HepG2 (cell line): ENCODE data around the gene KIF2B. TPM values are rescaled to one million over a fixed set of nuclear protein-coding genes. Genes with fewer than 3 reads are reported as not detected.

Source experiments
- ATAC-seq: fragments of 200-7000 bp; cut with Tn5 transposase; 3 replicates; pipeline ENCODE4 v1.9.1; 2020; ENCODE audit warnings: mild to moderate bottlenecking, moderate library complexity
- Bru-seq: library from RNA; stranded (reverse); fragments of 400-500 nt; gene quantifications from one replicate; lab custom pipeline; 2021; lab: Mats Ljungman, UMichigan
- BruChase-seq, 2 experiments: library from RNA; stranded (reverse); fragments of 400-500 nt; gene quantifications; one replicate each; lab custom pipeline; 2021; lab: Mats Ljungman, UMichigan
- BruUV-seq: library from RNA; stranded (reverse); fragments of 400-500 nt; replicated peaks from 2 replicates; lab custom pipeline; 2021; lab: Mats Ljungman, UMichigan
- CTCF ChIA-PET: fragments of 300-600 bp; formaldehyde crosslinking; extraction: SDS; loops from one replicate; lab custom pipeline; 2021; ENCODE audit warnings: low total read pairs, inconsistent platforms, low intra/inter-chr PET ratio; lab: Yijun Ruan, JAX
- POLR2A ChIA-PET: fragments of 350-600 bp; sonication (Branson Sonifier 250); formaldehyde crosslinking; loops from one replicate; lab custom pipeline; 2020; ENCODE audit warnings: antibody characterized with exemption, inconsistent platforms; lab: Yijun Ruan, JAX
- DNase-seq: peaks from one replicate; pipeline ENCODE4 v3.0.0-alpha.2; 2015; ENCODE audit warnings: low spot score
- FAIRE-seq: peaks from 3 replicates; lab custom pipeline; 2011; peaks lifted over from hg19 to GRCh38; lab: Jason Lieb, UNC
- H2AFZ ChIP-seq: one replicate; pipeline ENCODE4 v1.6.1; 2011; ENCODE audit warnings: low read length, inconsistent platforms
- H3K27ac ChIP-seq: fragments of 300-600 bp; 3 replicates; pipeline ENCODE4 v1.8.0; 2011; ENCODE audit warnings: mixed run types, mild to moderate bottlenecking, mixed read lengths, low read length, inconsistent platforms; ENCODE audit not compliant: insufficient read depth; ENCODE audit errors: extremely low read length
- H3K27me3 ChIP-seq, 2 experiments: fragments of 200-600 bp in 1 of 2; 2 replicates in 1 of 2; 3 replicates in 1 of 2; pipeline versions ENCODE4 v1.6.0 to v1.8.0; 2011; ENCODE audit warnings: low read length in 2 of 2, mild to moderate bottlenecking in 2 of 2, moderate library complexity in 2 of 2, inconsistent platforms in 1 of 2; ENCODE audit not compliant: insufficient read depth in 2 of 2, control insufficient read depth in 1 of 2
- H3K36me3 ChIP-seq, 2 experiments: fragments of 200-600 bp in 1 of 2; replicated peaks in 1 of 2; 2 replicates in 1 of 2; 3 replicates in 1 of 2; pipeline versions ENCODE4 v1.5.1 to v1.8.0; 2011; ENCODE audit warnings: low read length in 2 of 2, inconsistent platforms in 1 of 2; ENCODE audit not compliant: insufficient read depth in 2 of 2, control insufficient read depth in 1 of 2
- H3K4me1 ChIP-seq: 2 replicates; pipeline ENCODE4 v1.5.1; 2012; ENCODE audit warnings: low read length, inconsistent platforms; ENCODE audit not compliant: insufficient read depth
- H3K4me2 ChIP-seq: 2 replicates; pipeline ENCODE4 v1.6.0; 2011; ENCODE audit warnings: low read depth, low read length, inconsistent platforms
- H3K4me3 ChIP-seq, 3 experiments: fragments of 200-600 bp in 1 of 3; sonication (generic), shearing (Covaris generic) in 1 of 3; replicated peaks in 1 of 3; 2 replicates each; pipeline ENCODE4 v1.5.1; 2011 to 2016; ENCODE audit warnings: low read length in 3 of 3, inconsistent platforms in 2 of 3, low read depth in 2 of 3, mild to moderate bottlenecking in 2 of 3, control low read depth in 1 of 3, mixed read lengths in 1 of 3; ENCODE audit not compliant: insufficient read depth in 1 of 3
- H3K79me2 ChIP-seq: one replicate; pipeline ENCODE4 v1.6.1; 2011; ENCODE audit warnings: low read length, inconsistent platforms; ENCODE audit not compliant: insufficient read depth
- H3K9ac ChIP-seq: 2 replicates; pipeline ENCODE4 v1.6.0; 2011; ENCODE audit warnings: mild to moderate bottlenecking, low read depth, low read length, inconsistent platforms; ENCODE audit not compliant: insufficient read depth
- H3K9me3 ChIP-seq: 2 replicates; pipeline ENCODE4 v1.5.1; 2012; ENCODE audit warnings: mild to moderate bottlenecking, low read length
- H4K20me1 ChIP-seq: 2 replicates; pipeline ENCODE4 v1.6.0; 2011; ENCODE audit warnings: inconsistent platforms, mild to moderate bottlenecking, low read length, moderate library complexity; ENCODE audit not compliant: insufficient read depth
- HMGA1 ChIP-seq: sonication (generic); formaldehyde crosslinking; conservative IDR thresholded peaks from 2 replicates; pipeline ENCODE4 v1.4.0; 2020; ENCODE audit warnings: missing genetic modification reagents
- HNRNPH1 ChIP-seq: fragments of 200-400 bp; formaldehyde crosslinking; optimal IDR thresholded peaks from 2 replicates; pipeline ENCODE3; 2017; ENCODE audit warnings: mild to moderate bottlenecking, low read depth, low read length
- NFE2L2 ChIP-seq: fragments of 150-350 bp; IDR thresholded peaks from 2 replicates; pipeline ENCODE4 v1.6.1; 2014; ENCODE audit warnings: low read length
- ZNF782 ChIP-seq: sonication (generic); formaldehyde crosslinking; IDR thresholded peaks from 2 replicates; pipeline ENCODE4 v1.4.0; 2020; ENCODE audit warnings: missing genetic modification reagents, mild to moderate bottlenecking, borderline replicate concordance
- WGBS: methylation state at CpG from one replicate; pipeline ENCODE4 v1.1.6; 2017; ENCODE audit warnings: low lambda C conversion rate; 5-methylcytosine and 5-hydroxymethylcytosine counted together
- in situ Hi-C: cut with HindIII; loops from 2 replicates; pipeline ENCODE4 v1.10.0; 2017; ENCODE audit warnings: low pct_unique_long_range_greater_than_20kb; ENCODE audit not compliant: extremely low pct_ligation_motif_present
- intact Hi-C: fragments of 100-400 bp; cut with micrococcal nuclease; formaldehyde crosslinking; loops from one replicate; pipeline ENCODE4 v1.10.0; 2022; ENCODE audit not compliant: unreplicated experiment
- long read RNA-seq, 2 experiments: library from RNA in 1 of 2; library from polyadenylated mRNA in 1 of 2; stranded (forward) in 1 of 2; unstranded in 1 of 2; transcript quantifications; one replicate each; pipeline ENCODE4 v2.0.0, GENCODE V29; 2019 to 2022
- polyA minus RNA-seq, 3 experiments: library from RNA; depleted of rRNA, polyadenylated mRNA; stranded (reverse); fragments of >200 nt; gene quantifications; 2 replicates each; pipeline ENCODE4 v1.2.3, GENCODE V29; 2011; ENCODE audit warnings: low replicate concordance in 1 of 3
- polyA plus RNA-seq, 8 experiments: library from polyadenylated mRNA; depleted of rRNA in 3 of 8; stranded (reverse) in 7 of 8; unstranded in 1 of 8; fragments of >200 nt; fragmentation: Illumina TruSeq in 4 of 8; extraction: Trizol in 4 of 8; gene quantifications; 2 replicates each; pipeline versions ENCODE4 v1.2.1 to v1.2.3, GENCODE V29; 2011 to 2016; ENCODE audit warnings: low read depth in 4 of 8, missing spikeins in 1 of 8, mixed read lengths in 1 of 8; ENCODE audit not compliant: insufficient read depth in 1 of 8
- total RNA-seq, 5 experiments: library from RNA; depleted of rRNA; stranded (reverse); fragments of >200 nt; fragmentation: Illumina TruSeq; extraction: Trizol; gene quantifications; 2 replicates each; pipeline ENCODE4 v1.2.3, GENCODE V29; 2016; ENCODE audit warnings: low read depth in 1 of 5

Gene KIF2B
- total RNA-seq (2016; rRNA removed; fragmentation: Illumina TruSeq; extraction: Trizol) (not detected in 2 replicates), polyA plus RNA-seq (2011; rRNA removed) (not detected in 2 replicates), polyA minus RNA-seq (2011; rRNA and poly(A)+ RNA removed; ENCODE audit: low replicate concordance) (not detected in 2 replicates), Bru-seq, nascent RNA (not detected), BruChase-seq, experiment 1, labeled RNA remaining after a 6-hour chase (not detected), BruChase-seq, experiment 2, labeled RNA remaining after a 2-hour chase (not detected)
- total RNA-seq (2016; cell fraction: cytosol; rRNA removed; fragmentation: Illumina TruSeq; extraction: Trizol; ENCODE audit: low read depth): not detected in 2 replicates
- not detected in 2 replicates for total RNA-seq (2016; cell fraction: insoluble cytoplasmic fraction; rRNA removed; fragmentation: Illumina TruSeq; extraction: Trizol)
- not detected in 2 replicates for total RNA-seq (2016; cell fraction: membrane; rRNA removed; fragmentation: Illumina TruSeq; extraction: Trizol)
- total RNA-seq (2016; cell fraction: nucleus; rRNA removed; fragmentation: Illumina TruSeq; extraction: Trizol): not detected in 2 replicates
- not detected in 2 replicates for polyA plus RNA-seq (2011; cell fraction: cytosol; rRNA removed)
- not detected in 2 replicates for polyA plus RNA-seq (2011; cell fraction: nucleus; rRNA removed)
- not detected in 2 replicates for polyA plus RNA-seq (2012)
- polyA plus RNA-seq (2016; cell fraction: cytosol; fragmentation: Illumina TruSeq; extraction: Trizol; ENCODE audit: low read depth): not detected in 2 replicates
- not detected in 2 replicates for polyA plus RNA-seq (2016; cell fraction: insoluble cytoplasmic fraction; fragmentation: Illumina TruSeq; extraction: Trizol; ENCODE audit: low read depth)
- polyA plus RNA-seq (2016; cell fraction: membrane; fragmentation: Illumina TruSeq; extraction: Trizol; ENCODE audit: low read depth): not detected in 2 replicates
- not detected in 2 replicates for polyA plus RNA-seq (2016; cell fraction: nucleus; fragmentation: Illumina TruSeq; extraction: Trizol; ENCODE audit: insufficient read depth, low read depth)
- not detected in 2 replicates for polyA minus RNA-seq (2011; cell fraction: cytosol; rRNA and poly(A)+ RNA removed)
- polyA minus RNA-seq (2011; cell fraction: nucleus; rRNA and poly(A)+ RNA removed): not detected in 2 replicates
- long read RNA-seq, experiment 1: 0 reads
- long read RNA-seq, experiment 2: 0 reads

GRCh38 chr17:53822764-53823163, at the start of gene KIF2B:
TSS of gene KIF2B (plus strand) at chr17:53822927. CDS start at chr17:53823034, 107 bp downstream.
- 65% methylated on average over 15 of the region's 17 CpGs for WGBS
- Histone ChIP-seq H3K9me3 (peaks cover 41% of the 10 kb centered on the region), H3K27me3 (no peaks in the 10 kb centered on the region; a peak in 1 of 5 replicates), H3K4me3 (no peak within 1 kb of the TSS), H2AFZ (no peak within 1 kb of the TSS), H3K36me3 (no peaks in the 10 kb centered on the region), H3K4me1 (no peaks in the 10 kb centered on the region)
- DNase-seq (no peak), ATAC-seq (no peak)
- in situ Hi-C loops (no loop called here), intact Hi-C loops (no loop called here)
- POLR2A ChIA-PET: no interaction called here
- TF ChIP-seq NFE2L2: no peak
- no peak for TF ChIP-seq HMGA1 (CRISPR knock-in tag)
- TF ChIP-seq HNRNPH1: no peak
- no peak for TF ChIP-seq ZNF782 (CRISPR knock-in tag)
- TF ChIP-seq, all 625 proteins: peak for 0
- Histone ChIP-seq H3K4me2 (no peak within 1 kb of the TSS), H4K20me1 (no peaks in the 10 kb centered on the region), H3K27ac (no peak within 1 kb of the TSS), H3K79me2 (no peaks in the 10 kb centered on the region), H3K9ac (no peak within 1 kb of the TSS)
- FAIRE-seq: no peak
- BruUV-seq: no TSS peak
- CTCF ChIA-PET: no interaction called here
